HepG2 (cell line): ENCODE data around the gene NODAL.

Source experiments
- ARNTL ChIP-seq: sonication (generic); formaldehyde crosslinking; IDR thresholded peaks from 2 replicates; pipeline ENCODE4 v1.4.0; 2020; ENCODE audit warnings: mild to moderate bottlenecking, missing genetic modification reagents
- BHLHE40 ChIP-seq: IDR thresholded peaks from 2 replicates; pipeline ENCODE4 v1.6.1; 2011; ENCODE audit warnings: low read length, improper control_type of control experiment
- SIN3A ChIP-seq: IDR thresholded peaks from 2 replicates; pipeline ENCODE4 v1.6.1; 2011; ENCODE audit warnings: low read depth, mild to moderate bottlenecking, control low read depth, low read length, borderline replicate concordance
- SP1 ChIP-seq, 2 experiments: fragments of 450-650 bp in 1 of 2; sonication (generic) in 1 of 2; formaldehyde crosslinking in 1 of 2; IDR thresholded peaks; 2 replicates each; pipeline versions ENCODE4 v1.4.0 to v1.6.1; 2016 to 2020; ENCODE audit warnings: missing genetic modification reagents in 1 of 2
- ZBTB21 ChIP-seq: sonication (generic); formaldehyde crosslinking; IDR thresholded peaks from 2 replicates; pipeline ENCODE4 v1.4.0; 2020; ENCODE audit warnings: missing genetic modification reagents
- TF ChIP-seq, protein P1 (sequence below): sonication (generic); formaldehyde crosslinking; conservative IDR thresholded peaks from 2 replicates; pipeline ENCODE4 v1.4.0; 2020; ENCODE audit warnings: missing genetic modification reagents
- TF ChIP-seq, protein P2 (sequence below): sonication (generic); formaldehyde crosslinking; IDR thresholded peaks from 2 replicates; pipeline ENCODE4 v1.9.0; 2021; ENCODE audit warnings: missing genetic modification reagents, borderline replicate concordance
- TF ChIP-seq, protein P3 (sequence below), 2 experiments: fragments of 450-650 bp in 1 of 2; sonication (generic) in 1 of 2; formaldehyde crosslinking; IDR thresholded peaks; 2 replicates each; pipeline versions ENCODE4 v1.5.0 to v1.8.0; 2020 to 2022; ENCODE audit warnings: mild to moderate bottlenecking in 1 of 2, missing genetic modification reagents in 1 of 2
- TF ChIP-seq, protein P4 (sequence below): sonication (generic); formaldehyde crosslinking; conservative IDR thresholded peaks from 2 replicates; pipeline ENCODE4 v1.5.0; 2020; ENCODE audit warnings: missing genetic modification reagents
- TF ChIP-seq, protein P5 (sequence below): sonication (generic); formaldehyde crosslinking; IDR thresholded peaks from 2 replicates; pipeline ENCODE4 v1.5.0; 2020; ENCODE audit warnings: missing genetic modification reagents
- TF ChIP-seq, protein P6 (sequence below): sonication (generic); formaldehyde crosslinking; IDR thresholded peaks from 2 replicates; pipeline ENCODE4 v1.4.0; 2020; ENCODE audit warnings: missing genetic modification reagents
- TF ChIP-seq, protein P7 (sequence below): sonication (generic); formaldehyde crosslinking; IDR thresholded peaks from 2 replicates; pipeline ENCODE4 v1.5.0; 2020; ENCODE audit warnings: mild to moderate bottlenecking, missing genetic modification reagents, moderate library complexity
- TF ChIP-seq, protein P8 (sequence below): sonication (generic); IDR thresholded peaks from 2 replicates; pipeline ENCODE4 v1.6.1; 2016; ENCODE audit warnings: low read depth, borderline replicate concordance
- TF ChIP-seq, protein P9 (sequence below): fragments of 450-650 bp; IDR thresholded peaks from 2 replicates; pipeline ENCODE4 v1.6.1; 2017

DNA sequence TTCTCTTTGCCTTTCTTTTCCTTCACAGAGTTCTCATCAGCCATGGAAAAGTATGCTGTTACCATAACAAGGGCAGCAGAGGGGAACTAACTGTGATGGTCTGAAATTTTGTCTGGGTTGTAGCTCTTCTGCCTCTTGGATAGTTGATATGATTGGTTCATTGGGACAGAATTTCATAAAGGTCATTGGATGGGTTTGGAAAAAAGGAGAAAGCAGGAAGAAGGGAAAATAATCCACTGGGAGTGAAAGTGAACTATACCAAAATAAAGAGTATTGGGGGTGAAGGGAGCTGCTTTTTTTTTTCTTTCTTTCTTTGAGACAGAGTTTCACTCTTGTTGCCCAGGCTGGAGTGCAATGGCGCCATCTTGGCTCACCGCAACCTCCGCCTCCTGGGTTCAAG lies 31.7 kb downstream of the NODAL start:
- TF ChIP-seq, protein P1, sequence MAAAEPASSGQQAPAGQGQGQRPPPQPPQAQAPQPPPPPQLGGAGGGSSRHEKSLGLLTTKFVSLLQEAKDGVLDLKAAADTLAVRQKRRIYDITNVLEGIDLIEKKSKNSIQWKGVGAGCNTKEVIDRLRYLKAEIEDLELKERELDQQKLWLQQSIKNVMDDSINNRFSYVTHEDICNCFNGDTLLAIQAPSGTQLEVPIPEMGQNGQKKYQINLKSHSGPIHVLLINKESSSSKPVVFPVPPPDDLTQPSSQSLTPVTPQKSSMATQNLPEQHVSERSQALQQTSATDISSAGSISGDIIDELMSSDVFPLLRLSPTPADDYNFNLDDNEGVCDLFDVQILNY = no peak
- TF ChIP-seq, protein P2, sequence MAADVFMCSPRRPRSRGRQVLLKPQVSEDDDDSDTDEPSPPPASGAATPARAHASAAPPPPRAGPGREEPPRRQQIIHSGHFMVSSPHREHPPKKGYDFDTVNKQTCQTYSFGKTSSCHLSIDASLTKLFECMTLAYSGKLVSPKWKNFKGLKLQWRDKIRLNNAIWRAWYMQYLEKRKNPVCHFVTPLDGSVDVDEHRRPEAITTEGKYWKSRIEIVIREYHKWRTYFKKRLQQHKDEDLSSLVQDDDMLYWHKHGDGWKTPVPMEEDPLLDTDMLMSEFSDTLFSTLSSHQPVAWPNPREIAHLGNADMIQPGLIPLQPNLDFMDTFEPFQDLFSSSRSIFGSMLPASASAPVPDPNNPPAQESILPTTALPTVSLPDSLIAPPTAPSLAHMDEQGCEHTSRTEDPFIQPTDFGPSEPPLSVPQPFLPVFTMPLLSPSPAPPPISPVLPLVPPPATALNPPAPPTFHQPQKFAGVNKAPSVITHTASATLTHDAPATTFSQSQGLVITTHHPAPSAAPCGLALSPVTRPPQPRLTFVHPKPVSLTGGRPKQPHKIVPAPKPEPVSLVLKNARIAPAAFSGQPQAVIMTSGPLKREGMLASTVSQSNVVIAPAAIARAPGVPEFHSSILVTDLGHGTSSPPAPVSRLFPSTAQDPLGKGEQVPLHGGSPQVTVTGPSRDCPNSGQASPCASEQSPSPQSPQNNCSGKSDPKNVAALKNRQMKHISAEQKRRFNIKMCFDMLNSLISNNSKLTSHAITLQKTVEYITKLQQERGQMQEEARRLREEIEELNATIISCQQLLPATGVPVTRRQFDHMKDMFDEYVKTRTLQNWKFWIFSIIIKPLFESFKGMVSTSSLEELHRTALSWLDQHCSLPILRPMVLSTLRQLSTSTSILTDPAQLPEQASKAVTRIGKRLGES (CRISPR knock-in tag) = no peak
- TF ChIP-seq BHLHE40 = no peak
- TF ChIP-seq, protein P3, sequence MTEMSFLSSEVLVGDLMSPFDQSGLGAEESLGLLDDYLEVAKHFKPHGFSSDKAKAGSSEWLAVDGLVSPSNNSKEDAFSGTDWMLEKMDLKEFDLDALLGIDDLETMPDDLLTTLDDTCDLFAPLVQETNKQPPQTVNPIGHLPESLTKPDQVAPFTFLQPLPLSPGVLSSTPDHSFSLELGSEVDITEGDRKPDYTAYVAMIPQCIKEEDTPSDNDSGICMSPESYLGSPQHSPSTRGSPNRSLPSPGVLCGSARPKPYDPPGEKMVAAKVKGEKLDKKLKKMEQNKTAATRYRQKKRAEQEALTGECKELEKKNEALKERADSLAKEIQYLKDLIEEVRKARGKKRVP (CRISPR knock-in tag; IDR thresholded peaks at IDR 0.05) = no peak
- TF ChIP-seq, protein P4, sequence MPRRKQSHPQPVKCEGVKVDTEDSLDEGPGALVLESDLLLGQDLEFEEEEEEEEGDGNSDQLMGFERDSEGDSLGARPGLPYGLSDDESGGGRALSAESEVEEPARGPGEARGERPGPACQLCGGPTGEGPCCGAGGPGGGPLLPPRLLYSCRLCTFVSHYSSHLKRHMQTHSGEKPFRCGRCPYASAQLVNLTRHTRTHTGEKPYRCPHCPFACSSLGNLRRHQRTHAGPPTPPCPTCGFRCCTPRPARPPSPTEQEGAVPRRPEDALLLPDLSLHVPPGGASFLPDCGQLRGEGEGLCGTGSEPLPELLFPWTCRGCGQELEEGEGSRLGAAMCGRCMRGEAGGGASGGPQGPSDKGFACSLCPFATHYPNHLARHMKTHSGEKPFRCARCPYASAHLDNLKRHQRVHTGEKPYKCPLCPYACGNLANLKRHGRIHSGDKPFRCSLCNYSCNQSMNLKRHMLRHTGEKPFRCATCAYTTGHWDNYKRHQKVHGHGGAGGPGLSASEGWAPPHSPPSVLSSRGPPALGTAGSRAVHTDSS (CRISPR knock-in tag) = no peak
- TF ChIP-seq, protein P5, sequence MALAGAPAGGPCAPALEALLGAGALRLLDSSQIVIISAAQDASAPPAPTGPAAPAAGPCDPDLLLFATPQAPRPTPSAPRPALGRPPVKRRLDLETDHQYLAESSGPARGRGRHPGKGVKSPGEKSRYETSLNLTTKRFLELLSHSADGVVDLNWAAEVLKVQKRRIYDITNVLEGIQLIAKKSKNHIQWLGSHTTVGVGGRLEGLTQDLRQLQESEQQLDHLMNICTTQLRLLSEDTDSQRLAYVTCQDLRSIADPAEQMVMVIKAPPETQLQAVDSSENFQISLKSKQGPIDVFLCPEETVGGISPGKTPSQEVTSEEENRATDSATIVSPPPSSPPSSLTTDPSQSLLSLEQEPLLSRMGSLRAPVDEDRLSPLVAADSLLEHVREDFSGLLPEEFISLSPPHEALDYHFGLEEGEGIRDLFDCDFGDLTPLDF (CRISPR knock-in tag) = no peak
- TF ChIP-seq, protein P6, sequence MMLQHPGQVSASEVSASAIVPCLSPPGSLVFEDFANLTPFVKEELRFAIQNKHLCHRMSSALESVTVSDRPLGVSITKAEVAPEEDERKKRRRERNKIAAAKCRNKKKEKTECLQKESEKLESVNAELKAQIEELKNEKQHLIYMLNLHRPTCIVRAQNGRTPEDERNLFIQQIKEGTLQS = no peak
- TF ChIP-seq, protein P7, sequence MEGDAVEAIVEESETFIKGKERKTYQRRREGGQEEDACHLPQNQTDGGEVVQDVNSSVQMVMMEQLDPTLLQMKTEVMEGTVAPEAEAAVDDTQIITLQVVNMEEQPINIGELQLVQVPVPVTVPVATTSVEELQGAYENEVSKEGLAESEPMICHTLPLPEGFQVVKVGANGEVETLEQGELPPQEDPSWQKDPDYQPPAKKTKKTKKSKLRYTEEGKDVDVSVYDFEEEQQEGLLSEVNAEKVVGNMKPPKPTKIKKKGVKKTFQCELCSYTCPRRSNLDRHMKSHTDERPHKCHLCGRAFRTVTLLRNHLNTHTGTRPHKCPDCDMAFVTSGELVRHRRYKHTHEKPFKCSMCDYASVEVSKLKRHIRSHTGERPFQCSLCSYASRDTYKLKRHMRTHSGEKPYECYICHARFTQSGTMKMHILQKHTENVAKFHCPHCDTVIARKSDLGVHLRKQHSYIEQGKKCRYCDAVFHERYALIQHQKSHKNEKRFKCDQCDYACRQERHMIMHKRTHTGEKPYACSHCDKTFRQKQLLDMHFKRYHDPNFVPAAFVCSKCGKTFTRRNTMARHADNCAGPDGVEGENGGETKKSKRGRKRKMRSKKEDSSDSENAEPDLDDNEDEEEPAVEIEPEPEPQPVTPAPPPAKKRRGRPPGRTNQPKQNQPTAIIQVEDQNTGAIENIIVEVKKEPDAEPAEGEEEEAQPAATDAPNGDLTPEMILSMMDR (CRISPR knock-in tag) = no peak
- TF ChIP-seq, protein P8, sequence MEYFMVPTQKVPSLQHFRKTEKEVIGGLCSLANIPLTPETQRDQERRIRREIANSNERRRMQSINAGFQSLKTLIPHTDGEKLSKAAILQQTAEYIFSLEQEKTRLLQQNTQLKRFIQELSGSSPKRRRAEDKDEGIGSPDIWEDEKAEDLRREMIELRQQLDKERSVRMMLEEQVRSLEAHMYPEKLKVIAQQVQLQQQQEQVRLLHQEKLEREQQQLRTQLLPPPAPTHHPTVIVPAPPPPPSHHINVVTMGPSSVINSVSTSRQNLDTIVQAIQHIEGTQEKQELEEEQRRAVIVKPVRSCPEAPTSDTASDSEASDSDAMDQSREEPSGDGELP = no peak
- no peak for TF ChIP-seq SP1 (IDR thresholded peaks at IDR 0.05)
- no peak for TF ChIP-seq SP1 (CRISPR knock-in tag; IDR thresholded peaks at IDR 0.05)
- TF ChIP-seq, protein P9, sequence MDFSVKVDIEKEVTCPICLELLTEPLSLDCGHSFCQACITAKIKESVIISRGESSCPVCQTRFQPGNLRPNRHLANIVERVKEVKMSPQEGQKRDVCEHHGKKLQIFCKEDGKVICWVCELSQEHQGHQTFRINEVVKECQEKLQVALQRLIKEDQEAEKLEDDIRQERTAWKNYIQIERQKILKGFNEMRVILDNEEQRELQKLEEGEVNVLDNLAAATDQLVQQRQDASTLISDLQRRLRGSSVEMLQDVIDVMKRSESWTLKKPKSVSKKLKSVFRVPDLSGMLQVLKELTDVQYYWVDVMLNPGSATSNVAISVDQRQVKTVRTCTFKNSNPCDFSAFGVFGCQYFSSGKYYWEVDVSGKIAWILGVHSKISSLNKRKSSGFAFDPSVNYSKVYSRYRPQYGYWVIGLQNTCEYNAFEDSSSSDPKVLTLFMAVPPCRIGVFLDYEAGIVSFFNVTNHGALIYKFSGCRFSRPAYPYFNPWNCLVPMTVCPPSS = no peak
- no peak for TF ChIP-seq ZBTB21 (CRISPR knock-in tag)
- no peak for TF ChIP-seq ARNTL
- TF ChIP-seq SIN3A = no peak
